GM13977 (cell line): ENCODE results near the gene WNK4.

ENCODE experiments used
- DNase-seq: peaks from one replicate; pipeline ENCODE4 v3.0.0; 2012; ENCODE audit warnings: low spot score
- CTCF ChIP-seq: IDR thresholded peaks from 2 replicates; pipeline ENCODE4 v1.5.1; 2012; ENCODE audit warnings: mild to moderate bottlenecking, control low read depth; ENCODE audit not compliant: insufficient read depth; ENCODE audit errors: extremely low read depth, missing control alignments
- in situ Hi-C: fragments of 300-500 bp; cut with MboI; formaldehyde crosslinking; loops from one replicate; pipeline ENCODE4 v1.12.0; 2022; ENCODE audit warnings: low sequenced_read_pairs, low pct_unique_long_range_greater_than_20kb, mixed read lengths, inconsistent platforms; ENCODE audit not compliant: unreplicated experiment

Gene WNK4

GRCh38 chr17:42781639-42782165 is 1.3 kb downstream of the WNK4 start:
- in situ Hi-C loops, result no loop called here

GRCh38 chr17:42782166-42783061 is 2.0 kb downstream of the WNK4 start:
- in situ Hi-C loops, result no loop called here
- no peak for DNase-seq
- no peak for TF ChIP-seq CTCF

More at GRCh38 chr17:42781639-42782165, 1.3 kb downstream of the WNK4 start:
- no peak for TF ChIP-seq CTCF
- DNase-seq, result no peak

- TF ChIP-seq CTCF, result no peak
- in situ Hi-C loops, result no loop called here
- no peak for DNase-seq
These were observed 2.8 kb downstream of the WNK4 start for GRCh38 chr17:42783062-42783790.

DNA sequence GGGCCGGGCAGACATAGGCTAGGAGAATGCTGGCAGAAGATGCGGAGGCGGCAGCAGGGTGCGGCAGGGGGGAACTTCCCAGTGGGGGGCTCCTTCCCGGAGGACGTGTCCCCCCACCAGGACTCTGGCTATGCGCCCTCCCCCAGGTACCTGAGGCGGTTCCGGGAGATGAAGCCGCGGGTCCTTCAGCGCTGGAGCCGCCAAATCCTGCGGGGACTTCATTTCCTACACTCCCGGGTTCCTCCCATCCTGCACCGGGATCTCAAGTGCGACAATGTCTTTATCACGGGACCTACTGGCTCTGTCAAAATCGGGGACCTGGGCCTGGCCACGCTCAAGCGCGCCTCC is 3.4 kb downstream of the WNK4 start:
- no peak for DNase-seq
- in situ Hi-C loops, result no loop called here
- TF ChIP-seq CTCF, result no peak

GRCh38 chr17:42784409-42784808 is 4.0 kb downstream of the WNK4 start:
- in situ Hi-C loops, result no loop called here
- TF ChIP-seq CTCF, result no peak
- no peak for DNase-seq

GRCh38 chr17:42784811-42785592 is 4.6 kb downstream of the WNK4 start:
- in situ Hi-C loops, result no loop called here
- DNase-seq, result no peak
- TF ChIP-seq CTCF, result no peak
